Fibroblast of lung (primary cell): ENCODE measurements around the gene CTRL.

ENCODE experiments used
- EZH2 ChIP-seq: IDR thresholded peaks from 2 replicates; pipeline ENCODE4 v1.5.1; 2012; ENCODE audit warnings: low read length, control low read depth, mild to moderate bottlenecking; ENCODE audit errors: missing control alignments
- TF ChIP-seq, protein P1 (sequence below), 2 donors: IDR thresholded peaks in 1 of 2; conservative IDR thresholded peaks in 1 of 2; 1 replicate in 1 of 2; 2 replicates in 1 of 2; pipeline ENCODE4 v1.5.1; 2011 to 2012; ENCODE audit warnings: low read length in 2 of 2, control low read depth in 1 of 2, inconsistent platforms in 1 of 2, low read depth in 1 of 2, mild to moderate bottlenecking in 1 of 2

DNA sequence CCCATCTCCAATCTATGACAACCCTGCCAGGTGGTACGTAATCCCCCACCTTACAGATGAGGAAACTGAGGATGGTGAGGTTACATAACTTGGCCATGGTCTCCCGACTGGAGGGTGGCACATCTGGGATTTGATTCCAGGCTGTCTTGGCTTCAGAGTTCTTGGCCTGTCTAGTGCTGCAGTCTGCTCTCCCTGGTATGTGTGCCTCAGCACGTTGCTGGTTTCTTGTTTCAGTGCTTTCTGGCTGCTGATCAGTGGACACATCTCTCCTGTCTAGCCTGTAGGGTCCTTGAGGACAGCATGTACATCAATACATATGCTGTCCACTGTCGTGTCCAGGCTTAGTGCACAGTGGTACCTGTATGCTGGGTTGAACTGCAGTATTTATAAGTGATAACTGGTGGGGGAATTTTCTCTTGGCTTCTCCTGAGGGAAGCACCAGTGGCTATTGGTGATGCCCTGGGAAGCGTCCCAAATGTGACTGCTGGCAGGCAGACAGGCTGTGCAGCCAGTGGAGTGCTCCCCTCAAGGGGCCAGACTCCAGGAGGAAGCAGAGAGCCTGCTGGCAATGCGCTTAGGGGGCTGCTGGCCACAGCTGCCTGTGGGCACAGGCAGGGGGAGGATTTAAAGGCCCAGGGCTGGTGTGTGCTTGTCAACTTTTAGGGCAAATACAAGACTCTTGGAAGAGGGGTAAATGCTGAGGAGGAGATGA is 14.4 kb downstream of the CTRL start:
- TF ChIP-seq EZH2: no peak
- TF ChIP-seq, protein P1, sequence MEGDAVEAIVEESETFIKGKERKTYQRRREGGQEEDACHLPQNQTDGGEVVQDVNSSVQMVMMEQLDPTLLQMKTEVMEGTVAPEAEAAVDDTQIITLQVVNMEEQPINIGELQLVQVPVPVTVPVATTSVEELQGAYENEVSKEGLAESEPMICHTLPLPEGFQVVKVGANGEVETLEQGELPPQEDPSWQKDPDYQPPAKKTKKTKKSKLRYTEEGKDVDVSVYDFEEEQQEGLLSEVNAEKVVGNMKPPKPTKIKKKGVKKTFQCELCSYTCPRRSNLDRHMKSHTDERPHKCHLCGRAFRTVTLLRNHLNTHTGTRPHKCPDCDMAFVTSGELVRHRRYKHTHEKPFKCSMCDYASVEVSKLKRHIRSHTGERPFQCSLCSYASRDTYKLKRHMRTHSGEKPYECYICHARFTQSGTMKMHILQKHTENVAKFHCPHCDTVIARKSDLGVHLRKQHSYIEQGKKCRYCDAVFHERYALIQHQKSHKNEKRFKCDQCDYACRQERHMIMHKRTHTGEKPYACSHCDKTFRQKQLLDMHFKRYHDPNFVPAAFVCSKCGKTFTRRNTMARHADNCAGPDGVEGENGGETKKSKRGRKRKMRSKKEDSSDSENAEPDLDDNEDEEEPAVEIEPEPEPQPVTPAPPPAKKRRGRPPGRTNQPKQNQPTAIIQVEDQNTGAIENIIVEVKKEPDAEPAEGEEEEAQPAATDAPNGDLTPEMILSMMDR (conservative IDR thresholded peaks at IDR 0.05 in 1 of 2, IDR thresholded peaks at IDR 0.05 in 1 of 2; ENCODE audit: low read depth in 1 of 2, low read length in 2 of 2): peak in 1 of 2 donors; percentile 4
